HCT116 (cell line): ENCODE data around the gene TIMM9. TPM values are rescaled to one million over a fixed set of nuclear protein-coding genes. Genes with fewer than 3 reads are reported as not detected.

ENCODE experiments used
- ATAC-seq: fragments of 200-7000 bp; cut with Tn5 transposase; 2 replicates; pipeline ENCODE4 v1.9.1; 2020; ENCODE audit warnings: mild to moderate bottlenecking, moderate library complexity
- BruUV-seq: library from RNA; stranded (reverse); fragments of 400-500 nt; replicated peaks from 2 replicates; lab custom pipeline; 2021; lab: Mats Ljungman, UMichigan
- CTCF ChIA-PET: fragments of 300-600 bp; sonication (Branson Sonifier 250); formaldehyde crosslinking; loops from one replicate; lab custom pipeline; 2021; ENCODE audit warnings: antibody characterized with exemption; lab: Charles Lee
- POLR2A ChIA-PET: fragments of 300-600, 350-600 bp; sonication (Branson Sonifier 250); formaldehyde crosslinking; loops from one replicate; lab custom pipeline; 2021; ENCODE audit warnings: antibody characterized with exemption; lab: Charles Lee
- RAD21 ChIA-PET, 2 experiments: fragments of 300-600 bp; sonication (Branson Sonifier 250); formaldehyde crosslinking; loops; one replicate each; lab custom pipeline; 2023; ENCODE audit warnings: low total read pairs in 2 of 2; ENCODE audit not compliant: uncharacterized antibody in 2 of 2, unreplicated experiment in 2 of 2, low non-redundant PET in 1 of 2; lab: Charles Lee
- DNase-seq: peaks from one replicate; pipeline ENCODE4 v3.0.0-alpha.2; 2010; ENCODE audit warnings: low read depth, low spot score
- H2AFZ ChIP-seq: fragments of 200-600 bp; shearing (Covaris generic), sonication (generic); 2 replicates; pipeline ENCODE4 v1.6.1; 2017; ENCODE audit warnings: low read depth, mixed run types, mixed read lengths, antibody characterized with exemption, low read length; ENCODE audit not compliant: poor library complexity, severe bottlenecking
- H3K27ac ChIP-seq: 2 replicates; pipeline ENCODE4 v1.5.1; 2012; ENCODE audit warnings: low read depth, low read length
- H3K27me3 ChIP-seq: fragments of 200-600 bp; sonication (generic); 2 replicates; pipeline ENCODE4 v1.6.1; 2016; ENCODE audit warnings: mixed run types, low read length, mixed read lengths; ENCODE audit not compliant: insufficient read depth
- H3K36me3 ChIP-seq, 2 experiments: fragments of 200-500 bp in 1 of 2; fragments of 200-600 bp in 1 of 2; sonication (Bioruptor generic) in 1 of 2; sonication (generic) in 1 of 2; 2 replicates each; pipeline versions ENCODE4 v1.5.1 to v1.6.1; 2014 to 2016; ENCODE audit warnings: low read length in 2 of 2, inconsistent platforms in 1 of 2, mixed read lengths in 1 of 2, mixed run types in 1 of 2; ENCODE audit not compliant: insufficient read depth in 2 of 2, control insufficient read depth in 1 of 2
- H3K4me1 ChIP-seq, 2 experiments: fragments of 200-600 bp in 1 of 2; sonication (generic) in 1 of 2; 2 replicates each; pipeline versions ENCODE4 v1.5.1 to v1.6.1; 2012 to 2017; ENCODE audit warnings: low read length in 2 of 2, inconsistent platforms in 1 of 2, mild to moderate bottlenecking in 1 of 2, mixed read lengths in 1 of 2, mixed run types in 1 of 2, moderate library complexity in 1 of 2; ENCODE audit not compliant: insufficient read depth in 2 of 2, control insufficient read depth in 1 of 2
- H3K4me2 ChIP-seq: fragments of 200-600 bp; sonication (generic); 2 replicates; pipeline ENCODE4 v1.6.1; 2017; ENCODE audit warnings: mixed run types, low read length, mixed read lengths
- H3K4me3 ChIP-seq, 2 experiments: fragments of 200-600 bp in 1 of 2; sonication (generic) in 1 of 2; replicated peaks in 1 of 2; 2 replicates each; pipeline ENCODE4 v1.5.1; 2011 to 2016; ENCODE audit warnings: low read length in 2 of 2, control low read depth in 1 of 2, low read depth in 1 of 2, mild to moderate bottlenecking in 1 of 2, mixed read lengths in 1 of 2, mixed run types in 1 of 2
- H3K79me2 ChIP-seq: fragments of 200-600 bp; sonication (generic); 2 replicates; pipeline ENCODE4 v1.6.1; 2017; ENCODE audit warnings: mild to moderate bottlenecking, mixed run types, low read length, moderate library complexity, mixed read lengths; ENCODE audit not compliant: insufficient read depth
- H3K9ac ChIP-seq: fragments of 200-600 bp; sonication (generic); 2 replicates; pipeline ENCODE4 v1.6.1; 2016; ENCODE audit warnings: low read length, mixed read lengths
- H3K9me2 ChIP-seq: fragments of 200-600 bp; sonication (generic), shearing (Covaris generic); 2 replicates; pipeline ENCODE4 v1.6.1; 2017; ENCODE audit warnings: mixed run types, mild to moderate bottlenecking, moderate library complexity; ENCODE audit not compliant: insufficient read depth
- H3K9me3 ChIP-seq, 2 experiments: fragments of 200-500 bp in 1 of 2; fragments of 200-600 bp in 1 of 2; sonication (Bioruptor generic) in 1 of 2; sonication (generic) in 1 of 2; 2 replicates each; pipeline ENCODE4 v1.6.1; 2014 to 2017; ENCODE audit warnings: low read length in 2 of 2, mixed read lengths in 2 of 2, inconsistent platforms in 1 of 2, low read depth in 1 of 2, mild to moderate bottlenecking in 1 of 2, mixed run types in 1 of 2, moderate library complexity in 1 of 2; ENCODE audit not compliant: control insufficient read depth in 1 of 2, insufficient read depth in 1 of 2
- H4K20me1 ChIP-seq: fragments of 200-600 bp; sonication (generic), shearing (Covaris generic); 2 replicates; pipeline ENCODE4 v1.6.1; 2017; ENCODE audit warnings: mixed run types, mild to moderate bottlenecking, moderate library complexity; ENCODE audit not compliant: insufficient read depth
- ATF3 ChIP-seq: IDR thresholded peaks from 2 replicates; pipeline ENCODE4 v1.6.1; 2012
- CEBPB ChIP-seq: IDR thresholded peaks from 2 replicates; pipeline ENCODE4 v1.6.1; 2012; ENCODE audit warnings: low read depth
- CTCF ChIP-seq, 3 experiments: fragments of 200-600 bp in 1 of 3; sonication (generic) in 1 of 3; IDR thresholded peaks in 2 of 3; conservative IDR thresholded peaks in 1 of 3; 2 replicates each; pipeline ENCODE4 v1.5.1; 2012 to 2017; ENCODE audit warnings: low read depth in 2 of 3, low read length in 2 of 3, antibody characterized with exemption in 1 of 3, borderline replicate concordance in 1 of 3, control low read depth in 1 of 3, mild to moderate bottlenecking in 1 of 3, mixed read lengths in 1 of 3, mixed run types in 1 of 3, moderate library complexity in 1 of 3; ENCODE audit not compliant: insufficient read depth in 1 of 3
- EGR1 ChIP-seq: IDR thresholded peaks from 2 replicates; pipeline ENCODE4 v1.6.1; 2012; ENCODE audit warnings: low read depth
- ELF1 ChIP-seq: IDR thresholded peaks from 2 replicates; pipeline ENCODE4 v1.6.1; 2012; ENCODE audit warnings: low read depth, borderline replicate concordance
- EZH2 ChIP-seq: fragments of 200-600 bp; sonication (generic); IDR thresholded peaks from 2 replicates; pipeline ENCODE4 v1.6.1; 2017; ENCODE audit warnings: antibody characterized with exemption, mixed run types
- EZH2phosphoT487 ChIP-seq: fragments of 200-600 bp; IDR thresholded peaks from 2 replicates; pipeline ENCODE4 v1.6.1; 2018; ENCODE audit warnings: antibody characterized with exemption, borderline replicate concordance
- FOSL1 ChIP-seq: IDR thresholded peaks from 2 replicates; pipeline ENCODE4 v1.6.1; 2012; ENCODE audit warnings: low read depth
- JUND ChIP-seq: IDR thresholded peaks from 2 replicates; pipeline ENCODE4 v1.6.1; 2012
- POLR2AphosphoS5 ChIP-seq: IDR thresholded peaks from 2 replicates; pipeline ENCODE4 v1.6.1; 2011; ENCODE audit warnings: mild to moderate bottlenecking, low read depth, low read length, moderate library complexity
- RAD21 ChIP-seq: IDR thresholded peaks from 2 replicates; pipeline ENCODE4 v1.6.1; 2012; ENCODE audit warnings: low read depth, mild to moderate bottlenecking
- REST ChIP-seq: IDR thresholded peaks from 2 replicates; pipeline ENCODE4 v1.6.1; 2012; ENCODE audit warnings: low read depth
- SP1 ChIP-seq: IDR thresholded peaks from 2 replicates; pipeline ENCODE4 v1.6.1; 2012; ENCODE audit warnings: low read depth
- SRF ChIP-seq: IDR thresholded peaks from 2 replicates; pipeline ENCODE4 v1.6.1; 2012; ENCODE audit warnings: low read depth
- YY1 ChIP-seq: IDR thresholded peaks from 2 replicates; pipeline ENCODE4 v1.6.1; 2011; ENCODE audit warnings: low read length, low read depth, moderate library complexity, mild to moderate bottlenecking; ENCODE audit not compliant: insufficient replicate concordance; ENCODE audit errors: extremely low read depth
- ZFX ChIP-seq: fragments of 450-650 bp; IDR thresholded peaks from 2 replicates; pipeline ENCODE4 v1.6.1; 2017
- intact Hi-C: fragments of 100-400 bp; cut with micrococcal nuclease; formaldehyde crosslinking; loops from 2 replicates; pipeline ENCODE4 v1.10.0; 2022
- total RNA-seq: library from RNA; stranded (reverse); gene quantifications from one replicate; pipeline ENCODE4 v1.2.1, GENCODE V29; 2021; ENCODE audit not compliant: unreplicated experiment

Gene TIMM9
- total RNA-seq, 1 experiment from 2014 or later: 40.7 TPM

- peaks cover 45% of the 10 kb centered on the region for H3K79me2 ChIP-seq
- peak overlapping the region; percentile 86 for H3K27ac ChIP-seq
- TSS peak; percentile 76 for BruUV-seq
- H2AFZ ChIP-seq: peak overlapping the region; percentile 81
- no peak; the same call in 1 of the 2 replicates for TF ChIP-seq POLR2AphosphoS5
- no peak for TF ChIP-seq SRF
- TF ChIP-seq EZH2phosphoT487: no peak
- no peak for TF ChIP-seq ATF3
- no peak for TF ChIP-seq YY1
- no peak for TF ChIP-seq FOSL1
- no peak for TF ChIP-seq SP1
- TF ChIP-seq ZFX: no peak
- no peak for TF ChIP-seq EZH2
- TF ChIP-seq CTCF (IDR thresholded peaks at IDR 0.05 in 2 of 3, conservative IDR thresholded peaks at IDR 0.05 in 1 of 3; ENCODE audit: borderline replicate concordance in 1 of 3, insufficient read depth in 1 of 3, low read depth in 2 of 3, low read length in 2 of 3): no peak
- no peak for TF ChIP-seq RAD21
- no peak for TF ChIP-seq JUND
- TF ChIP-seq ELF1: no peak
- TF ChIP-seq REST: no peak
- no peak for TF ChIP-seq EGR1
- TF ChIP-seq CEBPB: no peak
- intact Hi-C loops: no loop called here
- H4K20me1 ChIP-seq: no peaks in the 10 kb centered on the region
- H3K36me3 ChIP-seq: peaks cover 4 to 8% of the 10 kb centered on the region in 2 experiments; a peak in 3 of 4 replicates
- no peaks in the 10 kb centered on the region for H3K27me3 ChIP-seq
- ChIA-PET CTCF (interaction anchor here (1.2 kb wide), 1 partner anchor 627 kb away, joined by 4 read pairs; no protein-coding TSS in a partner anchor), RAD21 (no interaction called here), POLR2A (interaction anchor here (1.5 kb wide), 1 partner anchor 130 kb away, joined by 5 read pairs; the partner anchor contains the start of gene ARID4A)
- H3K4me1 ChIP-seq: peaks cover 3 to 9% of the 10 kb centered on the region in 2 experiments; a peak in 3 of 4 replicates
- DNase-seq (peak; percentile 33), ATAC-seq (0 out of 2 replicates have a peak, but pooled peaks have one; percentile 23)
- peak overlapping the region; percentile 78 for H3K4me2 ChIP-seq
- no peaks in the 10 kb centered on the region for H3K9me3 ChIP-seq
- H3K4me3 ChIP-seq: peak overlapping the region; percentile 88 to 89
- H3K9ac ChIP-seq: peak overlapping the region; percentile 86
- H3K9me2 ChIP-seq: no peaks in the 10 kb centered on the region
These were observed 870 bp upstream of the TIMM9 start for GRCh38 chr14:58428118-58428683.
